Trophoblast cell (in vitro differentiated cells and primary cell): ENCODE data around the gene GUCY1B1.

Experiments used
- DNase-seq, 2 donors: peaks; one replicate each; pipeline ENCODE4 v3.0.0-alpha.2; 2016
- H2AFZ ChIP-seq: 2 replicates; pipeline ENCODE4 v1.6.1; 2013; ENCODE audit warnings: low read length, moderate library complexity, mild to moderate bottlenecking; ENCODE audit not compliant: insufficient read depth, poor library complexity
- H2AK5ac ChIP-seq: 2 replicates; pipeline ENCODE4 v1.6.1; 2013; ENCODE audit warnings: mild to moderate bottlenecking, low read length
- H2BK120ac ChIP-seq: 2 replicates; pipeline ENCODE4 v1.6.1; 2013; ENCODE audit warnings: low read length, mild to moderate bottlenecking, moderate library complexity; ENCODE audit not compliant: insufficient read depth, poor library complexity
- H2BK12ac ChIP-seq: 2 replicates; pipeline ENCODE4 v1.6.1; 2013; ENCODE audit warnings: mild to moderate bottlenecking, low read length, moderate library complexity
- H2BK5ac ChIP-seq: 2 replicates; pipeline ENCODE4 v1.6.1; 2013; ENCODE audit warnings: low read length, low read depth, moderate library complexity, mild to moderate bottlenecking; ENCODE audit not compliant: poor library complexity
- H3K14ac ChIP-seq: 2 replicates; pipeline ENCODE4 v1.6.1; 2013; ENCODE audit warnings: mild to moderate bottlenecking, low read length
- H3K18ac ChIP-seq: 2 replicates; pipeline ENCODE4 v1.6.1; 2013; ENCODE audit warnings: mild to moderate bottlenecking, low read length
- H3K23ac ChIP-seq: 2 replicates; pipeline ENCODE4 v1.6.1; 2013; ENCODE audit warnings: low read length
- H3K27ac ChIP-seq: 2 replicates; pipeline ENCODE4 v1.5.1; 2013; ENCODE audit warnings: low read depth, mild to moderate bottlenecking, inconsistent platforms, low read length, moderate library complexity
- H3K27me3 ChIP-seq: 2 replicates; pipeline ENCODE4 v1.6.1; 2013; ENCODE audit warnings: inconsistent platforms, mild to moderate bottlenecking, low read length, moderate library complexity; ENCODE audit not compliant: insufficient read depth
- H3K36me3 ChIP-seq, 2 experiments: 1 replicate in 1 of 2; 2 replicates in 1 of 2; pipeline ENCODE4 v1.6.1; 2013; ENCODE audit warnings: low read length in 2 of 2, mild to moderate bottlenecking in 2 of 2, moderate library complexity in 1 of 2; ENCODE audit not compliant: insufficient read depth in 2 of 2, control insufficient read depth in 1 of 2
- H3K4ac ChIP-seq: 2 replicates; pipeline ENCODE4 v1.6.1; 2013; ENCODE audit warnings: low read depth, mild to moderate bottlenecking, low read length, moderate library complexity
- H3K4me1 ChIP-seq, 2 experiments: 1 replicate in 1 of 2; 2 replicates in 1 of 2; pipeline ENCODE4 v1.6.1; 2013; ENCODE audit warnings: low read length in 2 of 2, mild to moderate bottlenecking in 2 of 2, moderate library complexity in 1 of 2; ENCODE audit not compliant: insufficient read depth in 2 of 2, control insufficient read depth in 1 of 2
- H3K4me2 ChIP-seq: 2 replicates; pipeline ENCODE4 v1.6.1; 2013; ENCODE audit warnings: inconsistent platforms, mild to moderate bottlenecking, low read length, moderate library complexity
- H3K4me3 ChIP-seq: 2 replicates; pipeline ENCODE4 v1.5.1; 2013; ENCODE audit warnings: mild to moderate bottlenecking, low read depth, low read length, inconsistent platforms
- H3K79me1 ChIP-seq: one replicate; pipeline ENCODE4 v1.6.1; 2013; ENCODE audit warnings: low read length
- H3K79me2 ChIP-seq: 2 replicates; pipeline ENCODE4 v1.6.1; 2013; ENCODE audit warnings: low read length, mild to moderate bottlenecking; ENCODE audit not compliant: control insufficient read depth, insufficient read depth, poor library complexity
- H3K9ac ChIP-seq: 2 replicates; pipeline ENCODE4 v1.6.1; 2013; ENCODE audit warnings: mild to moderate bottlenecking, low read length
- H3K9me3 ChIP-seq: 2 replicates; pipeline ENCODE4 v1.6.1; 2013; ENCODE audit warnings: low read depth, mild to moderate bottlenecking, control low read depth, inconsistent platforms, low read length; ENCODE audit not compliant: insufficient read depth
- H4K12ac ChIP-seq: 2 replicates; pipeline ENCODE4 v1.6.1; 2013; ENCODE audit warnings: low read depth, mild to moderate bottlenecking, low read length, moderate library complexity
- H4K8ac ChIP-seq: 2 replicates; pipeline ENCODE4 v1.6.1; 2013; ENCODE audit warnings: low read depth, mild to moderate bottlenecking, low read length, moderate library complexity
- H4K91ac ChIP-seq: one replicate; pipeline ENCODE4 v1.6.1; 2013; ENCODE audit warnings: low read depth, mild to moderate bottlenecking, low read length, moderate library complexity
- WGBS: extraction: QIAGEN DNeasy Blood & Tissue Kit; methylation state at CpG from one replicate; pipeline ENCODE4 v1.1.7; 2013; ENCODE audit warnings: missing lambda C conversion rate; ENCODE audit not compliant: insufficient read length, insufficient coverage; ENCODE audit errors: extremely low coverage; 5-methylcytosine and 5-hydroxymethylcytosine counted together

Gene GUCY1B1

DNA sequence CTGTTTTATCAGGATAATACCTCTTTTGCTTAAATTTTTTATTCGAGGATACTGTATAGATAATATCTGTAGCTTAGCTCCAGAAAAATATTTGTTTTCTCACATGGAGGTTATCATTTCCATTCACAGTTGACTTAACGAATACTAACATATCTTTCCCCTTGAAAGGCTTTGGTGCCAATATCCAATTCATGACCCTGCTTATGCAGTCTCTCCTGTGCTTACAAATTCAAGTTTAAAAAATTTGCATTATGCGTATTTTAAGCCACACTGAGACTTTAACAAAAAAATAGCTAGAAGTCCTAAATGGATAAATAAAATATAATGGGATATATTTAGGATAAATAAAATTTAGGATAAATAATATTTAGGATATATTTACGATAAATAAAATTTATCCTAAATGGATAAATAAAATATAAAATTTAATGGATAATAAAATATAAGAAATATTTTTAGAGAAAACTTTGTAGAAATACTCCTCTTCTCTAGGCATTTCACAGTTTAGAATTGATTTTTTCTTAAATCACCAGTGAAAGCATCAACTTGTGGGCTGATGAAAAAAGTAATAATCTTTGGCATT is 22.5 kb downstream of the GUCY1B1 start:
- no peak overlapping the region for H4K8ac ChIP-seq
- H3K9ac ChIP-seq: no peak overlapping the region
- H2AFZ ChIP-seq: no peak overlapping the region
- H3K27ac ChIP-seq: no peak overlapping the region
- no peak overlapping the region for H2AK5ac ChIP-seq
- H2BK12ac ChIP-seq: no peak overlapping the region
- H3K79me2 ChIP-seq: no peaks in the 10 kb centered on the region
- H3K9me3 ChIP-seq: no peaks in the 10 kb centered on the region
- no peaks in the 10 kb centered on the region for H3K4me1 ChIP-seq
- no peak overlapping the region for H4K12ac ChIP-seq
- no peaks in the 10 kb centered on the region for H3K27me3 ChIP-seq
- no peaks in the 10 kb centered on the region for H3K36me3 ChIP-seq
- DNase-seq: no peak
- no peak overlapping the region for H3K4me2 ChIP-seq
- no peak overlapping the region for H3K18ac ChIP-seq
- H4K91ac ChIP-seq: no peak overlapping the region
- H3K4ac ChIP-seq: no peak overlapping the region
- H3K23ac ChIP-seq: no peak overlapping the region
- WGBS: no CpG with 5 or more reads among the region's 4 CpGs
- H3K79me1 ChIP-seq: no peaks in the 10 kb centered on the region
- H3K14ac ChIP-seq: no peak overlapping the region
- no peak overlapping the region for H3K4me3 ChIP-seq
- no peak overlapping the region for H2BK5ac ChIP-seq
- H2BK120ac ChIP-seq: no peak overlapping the region

DNA sequence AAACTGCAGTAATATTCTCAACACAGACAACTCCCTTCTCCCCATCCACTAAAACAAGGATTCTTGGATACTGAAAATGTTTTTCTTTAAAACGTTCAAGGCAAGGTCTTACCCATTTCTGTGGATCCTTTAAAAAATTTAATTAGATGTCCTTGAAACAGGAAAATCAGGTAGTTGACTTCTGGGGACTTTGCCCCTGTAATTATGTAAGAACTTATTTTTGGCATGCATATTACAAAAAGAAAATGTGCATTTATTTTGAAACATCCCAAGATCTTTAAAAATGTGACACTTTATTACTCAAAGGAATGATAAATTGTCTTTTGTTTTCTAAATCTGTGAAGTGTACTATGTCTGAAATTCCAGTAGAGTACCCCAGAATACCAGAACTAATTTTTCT is 25.8 kb downstream of the GUCY1B1 start:
- no peak overlapping the region for H3K4me3 ChIP-seq
- no peaks in the 10 kb centered on the region for H3K27me3 ChIP-seq
- no peak overlapping the region for H3K14ac ChIP-seq
- H3K27ac ChIP-seq: no peak overlapping the region
- no peak overlapping the region for H4K91ac ChIP-seq
- no peak overlapping the region for H2AK5ac ChIP-seq
- H3K4me2 ChIP-seq: no peak overlapping the region
- no peaks in the 10 kb centered on the region for H3K79me2 ChIP-seq
- no CpG with 5 or more reads among the region's 1 CpG for WGBS
- no peak overlapping the region for H2BK120ac ChIP-seq
- no peak for DNase-seq
- no peaks in the 10 kb centered on the region for H3K36me3 ChIP-seq
- H4K12ac ChIP-seq: no peak overlapping the region
- no peak overlapping the region for H3K23ac ChIP-seq
- H4K8ac ChIP-seq: no peak overlapping the region
- no peak overlapping the region for H2BK5ac ChIP-seq
- H3K4ac ChIP-seq: no peak overlapping the region
- no peaks in the 10 kb centered on the region for H3K9me3 ChIP-seq
- no peaks in the 10 kb centered on the region for H3K4me1 ChIP-seq
- H3K79me1 ChIP-seq: no peaks in the 10 kb centered on the region
- H3K18ac ChIP-seq: no peak overlapping the region
- H2AFZ ChIP-seq: no peak overlapping the region
- no peak overlapping the region for H3K9ac ChIP-seq
- H2BK12ac ChIP-seq: no peak overlapping the region

GRCh38 chr4:155785828-155786227 is 27.0 kb downstream of the GUCY1B1 start:
- no peaks in the 10 kb centered on the region for H3K36me3 ChIP-seq
- H3K9ac ChIP-seq: no peak overlapping the region
- no peaks in the 10 kb centered on the region for H3K79me2 ChIP-seq
- H3K27ac ChIP-seq: no peak overlapping the region
- H3K23ac ChIP-seq: no peak overlapping the region
- H3K79me1 ChIP-seq: no peaks in the 10 kb centered on the region
- H2BK120ac ChIP-seq: no peak overlapping the region
- no peak overlapping the region for H3K4me3 ChIP-seq
- no peaks in the 10 kb centered on the region for H3K27me3 ChIP-seq
- H2AK5ac ChIP-seq: no peak overlapping the region
- H3K4me1 ChIP-seq: no peaks in the 10 kb centered on the region
- no peak overlapping the region for H4K8ac ChIP-seq
- H4K91ac ChIP-seq: no peak overlapping the region
- H2BK5ac ChIP-seq: no peak overlapping the region
- no peak overlapping the region for H3K18ac ChIP-seq
- no peak overlapping the region for H4K12ac ChIP-seq
- no peak overlapping the region for H3K14ac ChIP-seq
- H2BK12ac ChIP-seq: no peak overlapping the region
- H3K4me2 ChIP-seq: no peak overlapping the region
- no peak overlapping the region for H2AFZ ChIP-seq
- H3K4ac ChIP-seq: no peak overlapping the region
- no CpG with 5 or more reads among the region's 1 CpG for WGBS
- no peaks in the 10 kb centered on the region for H3K9me3 ChIP-seq
- DNase-seq: no peak

- Histone ChIP-seq H3K14ac (no peak overlapping the region), H4K91ac (no peak overlapping the region), H3K36me3 (no peaks in the 10 kb centered on the region)
Measured at GRCh38 chr4:155787113-155787710, 28.4 kb downstream of the GUCY1B1 start.

More at GRCh38 chr4:155787113-155787710, 28.4 kb downstream of the GUCY1B1 start:
- Histone ChIP-seq H2BK120ac (no peak overlapping the region), H3K27me3 (no peaks in the 10 kb centered on the region), H2BK12ac (no peak overlapping the region), H3K79me2 (no peaks in the 10 kb centered on the region), H3K79me1 (no peaks in the 10 kb centered on the region), H2AFZ (no peak overlapping the region), H3K27ac (no peak overlapping the region), H3K9me3 (no peaks in the 10 kb centered on the region), H3K4ac (no peak overlapping the region), H3K4me3 (no peak overlapping the region), H2BK5ac (no peak overlapping the region), H3K9ac (no peak overlapping the region), H2AK5ac (no peak overlapping the region), H3K4me1 (no peaks in the 10 kb centered on the region), H3K4me2 (no peak overlapping the region), H3K18ac (no peak overlapping the region), H4K12ac (no peak overlapping the region), H3K23ac (no peak overlapping the region), H4K8ac (no peak overlapping the region)
- peak; percentile 18 to 75 for DNase-seq
- no CpG with 5 or more reads among the region's 5 CpGs for WGBS
